GM23248 (cell line): ENCODE measurements around the gene CACNG1.

Experiments used
- EZH2 ChIP-seq: fragments of 200-600 bp; sonication (generic); IDR thresholded peaks from 2 replicates; pipeline ENCODE4 v1.6.1; 2018; ENCODE audit warnings: antibody characterized with exemption, mild to moderate bottlenecking; ENCODE audit not compliant: insufficient read depth, poor library complexity, severe bottlenecking
- EZH2phosphoT487 ChIP-seq: fragments of 200-600 bp; sonication (generic); IDR thresholded peaks from 2 replicates; pipeline ENCODE4 v1.6.1; 2018; ENCODE audit warnings: antibody characterized with exemption, moderate library complexity, mild to moderate bottlenecking, low read depth; ENCODE audit not compliant: insufficient read depth

DNA sequence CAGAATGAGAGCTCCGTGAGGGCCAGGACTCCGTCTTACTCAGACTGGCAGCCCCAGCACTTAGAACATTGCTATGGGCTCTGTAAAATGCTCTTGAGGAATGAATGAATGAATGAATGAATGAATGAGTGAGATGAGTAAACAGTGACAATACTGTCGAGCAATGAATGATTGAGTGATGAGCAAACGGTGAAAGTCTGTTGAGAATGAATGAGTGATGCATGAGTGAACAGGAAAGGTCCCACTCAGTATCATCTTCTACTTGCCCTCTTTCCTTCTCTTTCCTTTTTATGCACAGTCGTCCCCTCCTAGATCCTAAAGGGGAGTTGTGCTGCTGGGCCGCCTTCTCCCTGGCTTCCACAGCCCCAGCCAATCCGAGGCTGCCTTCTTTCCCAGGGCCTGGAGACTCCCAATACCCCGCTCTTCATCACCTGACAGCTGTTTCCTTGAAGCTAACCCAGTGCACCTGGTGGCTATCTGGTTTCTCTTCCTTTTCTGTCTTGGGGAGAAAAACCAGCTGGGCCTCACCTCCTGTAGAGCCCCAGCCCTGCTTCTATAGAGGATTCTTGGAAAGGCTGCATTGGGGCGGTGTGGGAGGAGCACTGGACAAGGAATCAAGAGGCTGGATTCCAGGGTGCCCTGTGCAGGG, 32.7 kb upstream of the CACNG1 start:
- no peak for TF ChIP-seq EZH2
- no peak for TF ChIP-seq EZH2phosphoT487
